Endothelial cell (in vitro differentiated cells): ENCODE measurements around the gene FBXO34. TPM values are rescaled to one million over a fixed set of nuclear protein-coding genes. Genes with fewer than 3 reads are reported as not detected.

ENCODE experiments used
- DNase-seq: peaks from one replicate; pipeline ENCODE4 v3.0.0; 2021; ENCODE audit warnings: low spot score
- H3K27ac Mint-ChIP-seq: one replicate; pipeline ENCODE4 v1.8.0; 2021; ENCODE audit warnings: mixed read lengths, inconsistent platforms; ENCODE audit not compliant: unreplicated experiment
- H3K27me3 Mint-ChIP-seq: one replicate; pipeline ENCODE4 v1.8.0; 2021; ENCODE audit warnings: mild to moderate bottlenecking, moderate library complexity, mixed read lengths, inconsistent platforms; ENCODE audit not compliant: unreplicated experiment
- H3K36me3 Mint-ChIP-seq: one replicate; pipeline ENCODE4 v1.8.0; 2021; ENCODE audit warnings: mild to moderate bottlenecking, low read depth, mixed read lengths, inconsistent platforms; ENCODE audit not compliant: unreplicated experiment
- H3K4me1 Mint-ChIP-seq: one replicate; pipeline ENCODE4 v1.8.0; 2021; ENCODE audit warnings: mild to moderate bottlenecking, mixed read lengths, inconsistent platforms; ENCODE audit not compliant: unreplicated experiment
- H3K4me3 Mint-ChIP-seq: one replicate; pipeline ENCODE4 v1.8.0; 2021; ENCODE audit warnings: mild to moderate bottlenecking, mixed read lengths, inconsistent platforms; ENCODE audit not compliant: unreplicated experiment
- H3K9me3 Mint-ChIP-seq: one replicate; pipeline ENCODE4 v1.8.0; 2021; ENCODE audit warnings: mixed read lengths, inconsistent platforms; ENCODE audit not compliant: unreplicated experiment
- total RNA-seq: library from RNA; stranded (reverse); fragmentation: NEBNext Ultra II Directional; extraction: Animal tissue kit (Norgen Biotek cat#: 25700); gene quantifications from one replicate; pipeline ENCODE4 v1.2.1, GENCODE V29; 2021; ENCODE audit not compliant: unreplicated experiment
- TF ChIP-seq, protein P1 (sequence below): fragments of 200-600 bp; sonication (generic); IDR thresholded peaks from one replicate; pipeline ENCODE4 v1.5.0; 2021; ENCODE audit warnings: antibody characterized with exemption; ENCODE audit not compliant: unreplicated experiment

FBXO34 gene
- total RNA-seq, 1 donor from 2014 or later, result 14.2 TPM

DNA sequence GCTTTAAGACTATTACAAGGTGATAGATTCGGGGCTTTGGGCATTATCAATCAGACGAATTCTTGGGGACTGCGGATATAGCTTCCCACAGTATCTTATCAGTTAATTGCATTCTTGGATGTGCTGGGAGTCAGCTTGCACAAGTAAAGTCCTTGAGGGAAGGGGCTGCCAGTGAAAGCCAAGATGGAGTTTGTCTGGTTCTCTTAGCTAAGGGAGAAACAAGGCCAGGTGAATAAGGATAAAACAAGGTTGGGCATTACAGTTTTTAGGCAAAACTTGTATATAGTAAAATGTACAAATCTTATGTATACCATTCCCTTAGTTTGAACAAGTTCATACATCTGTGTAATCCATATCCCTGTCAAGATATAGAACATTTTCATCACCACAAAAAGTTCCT lies 5.5 kb downstream of the FBXO34 start:
- no peaks in the 10 kb centered on the region for H3K9me3 Mint-ChIP-seq
- TF ChIP-seq, protein P1, sequence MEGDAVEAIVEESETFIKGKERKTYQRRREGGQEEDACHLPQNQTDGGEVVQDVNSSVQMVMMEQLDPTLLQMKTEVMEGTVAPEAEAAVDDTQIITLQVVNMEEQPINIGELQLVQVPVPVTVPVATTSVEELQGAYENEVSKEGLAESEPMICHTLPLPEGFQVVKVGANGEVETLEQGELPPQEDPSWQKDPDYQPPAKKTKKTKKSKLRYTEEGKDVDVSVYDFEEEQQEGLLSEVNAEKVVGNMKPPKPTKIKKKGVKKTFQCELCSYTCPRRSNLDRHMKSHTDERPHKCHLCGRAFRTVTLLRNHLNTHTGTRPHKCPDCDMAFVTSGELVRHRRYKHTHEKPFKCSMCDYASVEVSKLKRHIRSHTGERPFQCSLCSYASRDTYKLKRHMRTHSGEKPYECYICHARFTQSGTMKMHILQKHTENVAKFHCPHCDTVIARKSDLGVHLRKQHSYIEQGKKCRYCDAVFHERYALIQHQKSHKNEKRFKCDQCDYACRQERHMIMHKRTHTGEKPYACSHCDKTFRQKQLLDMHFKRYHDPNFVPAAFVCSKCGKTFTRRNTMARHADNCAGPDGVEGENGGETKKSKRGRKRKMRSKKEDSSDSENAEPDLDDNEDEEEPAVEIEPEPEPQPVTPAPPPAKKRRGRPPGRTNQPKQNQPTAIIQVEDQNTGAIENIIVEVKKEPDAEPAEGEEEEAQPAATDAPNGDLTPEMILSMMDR, result no peak
- H3K27me3 Mint-ChIP-seq, result no peaks in the 10 kb centered on the region
- DNase-seq, result no peak
- no peak overlapping the region for H3K4me3 Mint-ChIP-seq
- H3K36me3 Mint-ChIP-seq, result no peaks in the 10 kb centered on the region
- H3K27ac Mint-ChIP-seq, result no peak overlapping the region
- peaks cover 12% of the 10 kb centered on the region for H3K4me1 Mint-ChIP-seq

DNA sequence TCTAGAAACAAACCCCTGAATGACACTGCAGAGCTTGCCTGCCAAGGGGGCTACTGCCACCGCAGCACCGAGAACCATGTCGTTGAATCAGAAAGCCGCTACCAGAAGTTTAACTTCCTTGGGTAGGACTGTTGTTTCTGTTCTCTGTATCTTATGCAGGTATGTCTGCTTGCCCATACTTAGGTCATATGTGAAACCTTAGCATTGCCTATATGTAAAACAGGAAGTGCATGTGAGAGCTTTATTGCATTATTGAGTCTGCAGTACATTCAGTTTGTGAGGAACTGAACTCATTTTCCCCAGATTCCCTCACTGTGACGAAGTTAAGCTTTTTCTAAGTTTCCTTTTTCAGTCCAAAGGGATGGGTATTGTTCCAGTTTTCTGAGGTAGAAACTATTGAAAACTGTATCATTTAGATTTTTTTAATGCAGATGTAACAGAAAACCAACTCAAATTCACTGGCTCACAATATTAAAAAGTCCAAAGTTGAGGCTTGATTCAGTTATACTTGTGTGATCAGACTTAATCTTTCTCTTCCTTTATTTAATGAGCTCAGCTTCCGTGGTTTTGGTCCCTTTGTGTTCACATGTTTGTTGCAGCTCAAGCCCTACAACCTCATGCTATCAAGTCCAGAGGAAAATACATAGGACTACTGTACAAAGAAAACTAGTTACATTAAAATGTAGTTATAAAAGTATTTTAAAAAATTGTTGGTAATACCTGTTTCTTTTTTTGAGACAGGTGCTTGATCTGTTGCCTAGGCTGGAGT lies 6.9 kb downstream of the FBXO34 start:
- Mint-ChIP-seq H3K4me3 (no peak overlapping the region), H3K4me1 (peaks cover 3% of the 10 kb centered on the region), H3K9me3 (no peaks in the 10 kb centered on the region), H3K27me3 (no peaks in the 10 kb centered on the region), H3K36me3 (no peaks in the 10 kb centered on the region), H3K27ac (no peak overlapping the region)
- DNase-seq, result no peak
- TF ChIP-seq, protein P1, result no peak

DNA sequence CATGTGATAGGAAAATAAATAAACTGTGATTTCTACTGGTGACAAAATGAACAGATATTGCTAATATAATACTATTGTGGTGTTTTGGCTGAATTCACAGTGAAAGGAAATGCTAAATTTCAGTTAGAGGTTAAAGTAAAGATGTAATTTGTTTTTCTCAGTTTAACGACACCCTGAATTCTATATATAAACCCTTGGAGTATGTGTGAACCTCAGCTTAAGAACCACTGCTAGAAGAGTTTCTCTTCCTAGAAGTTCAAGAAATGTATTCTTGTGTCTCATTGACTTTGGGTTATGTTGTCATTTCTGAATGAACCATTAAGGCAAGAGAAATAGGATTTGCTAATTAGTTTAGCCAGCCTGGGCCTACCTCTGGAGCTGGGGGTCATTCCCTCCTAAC lies 8.2 kb downstream of the FBXO34 start:
- Mint-ChIP-seq H3K4me1 (no peaks in the 10 kb centered on the region), H3K27ac (no peak overlapping the region), H3K4me3 (no peak overlapping the region), H3K36me3 (no peaks in the 10 kb centered on the region), H3K27me3 (no peaks in the 10 kb centered on the region), H3K9me3 (no peaks in the 10 kb centered on the region)
- DNase-seq, result no peak
- TF ChIP-seq, protein P1, result no peak

DNA sequence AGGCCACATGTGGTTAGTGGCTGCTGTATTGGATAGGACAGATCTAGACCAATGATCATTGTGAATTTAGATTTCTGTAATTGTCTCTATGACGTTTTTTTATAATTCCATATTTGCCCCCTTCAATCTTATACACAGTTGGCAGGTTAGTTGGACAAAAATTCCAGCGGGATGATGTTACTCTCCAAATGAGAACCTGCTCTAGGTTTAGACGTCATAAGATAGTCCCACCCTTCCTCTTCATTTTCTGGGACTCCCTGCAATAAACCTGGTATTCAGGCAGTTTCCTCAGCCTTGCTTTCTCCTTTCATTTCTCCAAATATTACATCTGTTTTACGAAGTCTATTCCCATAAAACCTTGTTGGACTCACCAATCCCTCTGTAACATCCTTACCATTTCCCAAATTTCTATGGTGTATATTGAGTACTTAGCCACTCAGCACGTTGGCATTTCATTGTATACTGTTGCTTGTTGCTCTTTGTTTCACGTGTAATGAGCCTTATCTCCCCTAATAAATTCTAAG lies 10.2 kb downstream of the FBXO34 start:
- H3K4me1 Mint-ChIP-seq, result no peaks in the 10 kb centered on the region
- TF ChIP-seq, protein P1, result no peak
- H3K27me3 Mint-ChIP-seq, result no peaks in the 10 kb centered on the region
- H3K4me3 Mint-ChIP-seq, result no peak overlapping the region
- DNase-seq, result no peak
- H3K9me3 Mint-ChIP-seq, result no peaks in the 10 kb centered on the region
- H3K27ac Mint-ChIP-seq, result no peak overlapping the region
- no peaks in the 10 kb centered on the region for H3K36me3 Mint-ChIP-seq

DNA sequence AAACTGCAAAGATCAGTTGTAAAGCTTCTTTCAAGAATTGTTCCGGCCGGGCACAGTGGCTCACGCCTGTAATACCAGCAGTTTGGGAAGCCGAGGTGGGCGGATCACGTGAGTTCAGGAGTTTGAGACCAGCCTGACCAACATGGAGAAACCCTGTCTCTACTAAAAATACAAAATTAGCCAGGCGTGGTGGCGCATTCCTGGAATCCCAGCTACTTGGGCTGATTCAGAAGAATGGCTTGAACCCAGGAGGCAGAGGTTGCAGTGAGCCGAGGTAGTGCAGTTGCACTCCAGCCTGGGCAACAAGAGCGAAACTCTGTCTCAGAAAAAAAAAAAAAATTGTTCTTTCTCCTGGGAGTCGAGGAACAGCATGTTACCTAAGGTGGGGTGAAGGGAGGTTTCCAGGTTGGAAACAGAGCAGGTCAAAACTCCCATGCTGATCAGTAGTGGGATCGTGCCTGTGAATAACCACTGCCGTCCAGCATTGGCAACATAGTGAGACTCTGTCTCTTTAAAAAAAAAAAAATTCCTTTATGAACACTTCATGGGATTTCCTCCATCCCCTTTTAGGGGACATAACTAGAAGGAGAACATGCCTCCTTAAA lies 13.9 kb downstream of the FBXO34 start:
- Mint-ChIP-seq H3K36me3 (no peaks in the 10 kb centered on the region), H3K4me3 (no peak overlapping the region)

More for the DNA sequence above, 13.9 kb downstream of the FBXO34 start:
- Mint-ChIP-seq H3K4me1 (peaks cover 5% of the 10 kb centered on the region), H3K9me3 (no peaks in the 10 kb centered on the region), H3K27ac (no peak overlapping the region), H3K27me3 (no peaks in the 10 kb centered on the region)
- TF ChIP-seq, protein P1, result no peak
- DNase-seq, result no peak
